HG03139 (cell line): ENCODE measurements around the gene CCSER1.
"Not testable (repeated sequence)": the region's sequence is repeated elsewhere in the genome, so short reads cannot be mapped to it uniquely, and the experiment has no call there.

Experiments used
- ATAC-seq: cut with Tn5 transposase; IDR thresholded peaks from one replicate; pipeline ENCODE4 v1.9.1; 2021; ENCODE audit not compliant: unreplicated experiment

The CCSER1 gene

GRCh38 chr4:91319556-91320268, 1192.5 kb downstream of the CCSER1 start:
- ATAC-seq = no peak

GRCh38 chr4:91322961-91323360, 1195.8 kb downstream of the CCSER1 start:
- ATAC-seq = no peak

- ATAC-seq = no peak
These were observed 1198.3 kb downstream of the CCSER1 start for GRCh38 chr4:91325495-91325894.

GRCh38 chr4:91326167-91326566, 1199.0 kb downstream of the CCSER1 start:
- not testable (repeated sequence) for ATAC-seq

GRCh38 chr4:91330555-91331137, 1203.5 kb downstream of the CCSER1 start:
- no peak for ATAC-seq

GRCh38 chr4:91340822-91341221, 1213.6 kb downstream of the CCSER1 start:
- ATAC-seq = no peak

GRCh38 chr4:91345632-91346031, 1218.4 kb downstream of the CCSER1 start:
- ATAC-seq = no peak

- not testable (repeated sequence) for ATAC-seq
These were observed 1229.3 kb downstream of the CCSER1 start for GRCh38 chr4:91356496-91356895.

GRCh38 chr4:91358016-91358415, 1230.8 kb downstream of the CCSER1 start:
- not testable (repeated sequence) for ATAC-seq

GRCh38 chr4:91358621-91359020, 1231.4 kb downstream of the CCSER1 start:
- not testable (repeated sequence) for ATAC-seq

GRCh38 chr4:91359041-91360031, 1232.1 kb downstream of the CCSER1 start:
- no peak for ATAC-seq

- ATAC-seq = no peak
These were observed 1234.9 kb downstream of the CCSER1 start for GRCh38 chr4:91362125-91362524.

GRCh38 chr4:91366554-91366953, 1239.4 kb downstream of the CCSER1 start:
- no peak for ATAC-seq

GRCh38 chr4:91369116-91369515, 1241.9 kb downstream of the CCSER1 start:
- ATAC-seq = no peak

GRCh38 chr4:91373546-91373945, 1246.4 kb downstream of the CCSER1 start:
- no peak for ATAC-seq

- not testable (repeated sequence) for ATAC-seq
These were observed 1278.2 kb downstream of the CCSER1 start for GRCh38 chr4:91405431-91405830.

GRCh38 chr4:91422011-91422410, 1294.8 kb downstream of the CCSER1 start:
- ATAC-seq = no peak

- no peak for ATAC-seq
These were observed 1299.5 kb downstream of the CCSER1 start for GRCh38 chr4:91426725-91427124.

- ATAC-seq = no peak
These were observed 1300.0 kb downstream of the CCSER1 start for GRCh38 chr4:91427171-91427570.

- ATAC-seq = no peak
These were observed 1307.4 kb downstream of the CCSER1 start for GRCh38 chr4:91434631-91435030.

- no peak for ATAC-seq
These were observed 1309.4 kb downstream of the CCSER1 start for GRCh38 chr4:91436556-91436955.
